Erythroblast (primary cell): ENCODE results near the gene CBLB.

ENCODE experiments used
- GATA1 ChIP-seq: IDR thresholded peaks from 2 replicates; pipeline ENCODE4 v1.6.1; 2011; ENCODE audit warnings: low read depth, mild to moderate bottlenecking, control low read depth, low read length, moderate library complexity
- POLR2A ChIP-seq: IDR thresholded peaks from 2 replicates; pipeline ENCODE4 v1.6.1; 2011; ENCODE audit warnings: mild to moderate bottlenecking, low read length

DNA sequence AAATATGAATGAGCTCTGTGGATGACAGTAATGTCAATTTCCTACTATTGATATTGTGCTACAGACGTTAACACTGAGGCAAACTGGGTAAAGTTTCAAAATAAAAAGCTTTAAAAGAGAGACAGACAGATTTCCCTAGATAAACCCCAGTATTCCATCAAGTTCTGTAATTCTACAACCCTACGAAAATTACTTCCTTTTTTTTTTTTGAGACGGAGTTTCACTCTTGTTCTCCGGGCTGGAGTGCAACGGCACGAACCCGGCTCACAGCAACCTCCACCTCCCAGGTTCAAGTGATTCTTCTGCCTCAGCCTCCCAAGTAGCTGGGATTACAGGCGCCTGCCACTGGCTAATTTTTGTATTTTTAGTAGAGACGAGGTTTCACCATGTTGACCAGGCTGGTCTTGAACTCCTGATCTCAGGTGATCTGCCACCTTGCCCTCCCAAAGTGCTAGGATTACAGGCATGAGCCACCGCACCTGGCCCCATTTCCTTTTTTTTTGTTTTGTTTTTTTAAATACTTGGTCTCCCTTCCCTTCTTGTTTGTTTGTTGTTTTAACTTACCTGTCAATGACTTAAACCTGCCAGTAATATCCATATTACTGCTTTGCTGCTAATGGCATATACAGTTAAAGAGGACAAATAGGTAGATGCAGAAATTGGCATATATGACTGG is 57.2 kb downstream of the CBLB start:
- no peak for TF ChIP-seq POLR2A
- no peak for TF ChIP-seq GATA1
